Upper lobe of right lung (tissue), 1 donor: ENCODE measurements around the gene CPAMD8. TPM values are rescaled to one million over a fixed set of nuclear protein-coding genes. Genes with fewer than 3 reads are reported as not detected.

ENCODE experiments used
- ATAC-seq: fragments of 200-7000 bp; cut with Tn5 transposase; one replicate; pipeline ENCODE4 v1.9.1; 2020; ENCODE audit warnings: mild to moderate bottlenecking, moderate library complexity
- DNase-seq: peaks from one replicate; pipeline ENCODE4 v3.0.0-alpha.2; 2020
- H3K27ac ChIP-seq: fragments of 200-600 bp; one replicate; pipeline ENCODE4 v1.8.0; 2022
- H3K27me3 ChIP-seq: fragments of 200-600 bp; one replicate; pipeline ENCODE4 v1.8.0; 2022; ENCODE audit warnings: mild to moderate bottlenecking
- H3K36me3 ChIP-seq: fragments of 200-600 bp; one replicate; pipeline ENCODE4 v1.8.0; 2022
- H3K4me1 ChIP-seq: fragments of 200-600 bp; one replicate; pipeline ENCODE4 v1.8.0; 2022
- H3K4me3 ChIP-seq: fragments of 200-600 bp; one replicate; pipeline ENCODE4 v1.8.0; 2022; ENCODE audit warnings: mild to moderate bottlenecking
- H3K9me3 ChIP-seq: fragments of 200-600 bp; one replicate; pipeline ENCODE4 v1.8.0; 2022
- intact Hi-C: fragments of 100-400 bp; cut with DNase I; formaldehyde crosslinking; loops from one replicate; pipeline ENCODE4 v1.11.0; 2022
- total RNA-seq: library from RNA; stranded (reverse); fragmentation: NEBNext Ultra II Directional; extraction: Animal tissue kit (Norgen Biotek cat#: 25700); gene quantifications from one replicate; pipeline ENCODE4 v1.2.1, GENCODE V29; 2021
- TF ChIP-seq, protein P1 (sequence below): fragments of 200-600 bp; IDR thresholded peaks from one replicate; pipeline ENCODE4 v1.8.0; 2022; ENCODE audit warnings: antibody characterized with exemption
- donor health status: DM: no; HTN: yes; CAD: no; lungs with severe emphysema.

The CPAMD8 gene
- total RNA-seq, 1 donor from 2014 or later, result 50.9 TPM

DNA sequence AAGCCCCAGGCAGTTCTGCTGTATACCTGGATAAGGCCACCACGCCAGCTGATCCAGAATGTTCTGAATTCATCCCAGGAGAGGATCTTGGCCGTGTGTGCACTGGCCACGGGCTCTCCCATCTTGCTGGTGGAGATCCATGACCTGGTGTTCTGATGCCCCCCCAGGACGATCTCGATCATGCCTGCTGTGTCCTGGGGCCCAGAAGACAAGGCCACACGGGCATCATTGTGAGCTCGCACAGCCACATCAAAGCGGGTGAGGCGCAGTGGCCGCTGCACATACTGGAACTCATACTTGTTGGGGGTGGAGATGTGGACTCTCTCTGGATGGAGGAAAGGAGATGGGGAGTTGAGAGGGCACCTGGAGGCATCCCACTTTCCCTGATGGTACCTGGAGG is 97.7 kb downstream of the CPAMD8 start:
- intact Hi-C loops, result no loop called here
- Histone ChIP-seq H3K27me3 (no peaks in the 10 kb centered on the region), H3K9me3 (peaks cover 4% of the 10 kb centered on the region), H3K4me1 (no peaks in the 10 kb centered on the region), H3K4me3 (no peak overlapping the region), H3K27ac (no peak overlapping the region), H3K36me3 (no peaks in the 10 kb centered on the region)
- DNase-seq, result peak; percentile 40
- TF ChIP-seq, protein P1, sequence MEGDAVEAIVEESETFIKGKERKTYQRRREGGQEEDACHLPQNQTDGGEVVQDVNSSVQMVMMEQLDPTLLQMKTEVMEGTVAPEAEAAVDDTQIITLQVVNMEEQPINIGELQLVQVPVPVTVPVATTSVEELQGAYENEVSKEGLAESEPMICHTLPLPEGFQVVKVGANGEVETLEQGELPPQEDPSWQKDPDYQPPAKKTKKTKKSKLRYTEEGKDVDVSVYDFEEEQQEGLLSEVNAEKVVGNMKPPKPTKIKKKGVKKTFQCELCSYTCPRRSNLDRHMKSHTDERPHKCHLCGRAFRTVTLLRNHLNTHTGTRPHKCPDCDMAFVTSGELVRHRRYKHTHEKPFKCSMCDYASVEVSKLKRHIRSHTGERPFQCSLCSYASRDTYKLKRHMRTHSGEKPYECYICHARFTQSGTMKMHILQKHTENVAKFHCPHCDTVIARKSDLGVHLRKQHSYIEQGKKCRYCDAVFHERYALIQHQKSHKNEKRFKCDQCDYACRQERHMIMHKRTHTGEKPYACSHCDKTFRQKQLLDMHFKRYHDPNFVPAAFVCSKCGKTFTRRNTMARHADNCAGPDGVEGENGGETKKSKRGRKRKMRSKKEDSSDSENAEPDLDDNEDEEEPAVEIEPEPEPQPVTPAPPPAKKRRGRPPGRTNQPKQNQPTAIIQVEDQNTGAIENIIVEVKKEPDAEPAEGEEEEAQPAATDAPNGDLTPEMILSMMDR, result no peak
- no peak for ATAC-seq

DNA sequence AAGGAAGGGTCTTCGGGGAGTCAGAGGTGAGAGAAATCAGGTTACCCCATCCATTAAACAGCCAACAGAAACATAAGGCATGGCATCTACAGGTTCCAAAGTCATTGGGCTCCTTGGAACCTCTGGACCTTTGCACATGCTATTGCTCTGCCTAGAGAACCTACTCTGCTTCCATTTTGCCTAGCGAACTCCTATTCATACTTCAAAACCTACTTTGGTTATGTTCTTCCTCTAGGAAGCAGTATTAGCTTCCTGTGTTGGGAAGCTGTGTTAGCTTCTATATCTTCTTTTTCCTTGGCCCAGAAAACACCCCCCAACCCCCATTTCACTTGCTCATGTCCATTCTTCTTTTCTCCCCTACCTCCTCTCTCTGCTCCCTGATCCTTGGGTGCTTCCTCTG is 98.3 kb downstream of the CPAMD8 start:
- ATAC-seq (no peak), DNase-seq (no peak)
- H3K36me3 ChIP-seq, result no peaks in the 10 kb centered on the region
- no peak overlapping the region for H3K4me3 ChIP-seq
- no peaks in the 10 kb centered on the region for H3K9me3 ChIP-seq
- H3K4me1 ChIP-seq, result no peaks in the 10 kb centered on the region
- intact Hi-C loops, result no loop called here
- no peak overlapping the region for H3K27ac ChIP-seq
- no peaks in the 10 kb centered on the region for H3K27me3 ChIP-seq
- TF ChIP-seq, protein P1, result no peak

DNA sequence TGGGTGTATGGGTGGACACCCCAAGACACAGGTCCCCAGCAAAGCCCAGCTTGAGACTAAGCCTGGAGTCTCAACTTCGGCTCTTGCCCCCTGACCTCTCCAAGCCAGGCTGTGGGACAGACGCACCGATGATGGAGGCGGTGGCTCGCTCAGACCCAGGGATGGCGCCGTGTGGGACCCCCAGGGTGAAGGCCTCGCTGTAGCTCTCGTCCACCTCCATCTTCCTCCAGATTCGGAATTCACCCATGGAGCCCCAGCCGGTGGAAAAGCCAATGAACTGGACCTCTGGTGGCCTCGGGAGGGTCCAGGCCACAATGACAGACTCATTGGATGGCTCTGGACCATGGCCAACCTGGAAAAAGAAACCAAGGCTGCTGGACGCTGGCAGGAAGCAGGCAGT is 98.7 kb downstream of the CPAMD8 start:
- TF ChIP-seq, protein P1, result no peak
- DNase-seq, result no peak
- no peaks in the 10 kb centered on the region for H3K27me3 ChIP-seq
- no peaks in the 10 kb centered on the region for H3K36me3 ChIP-seq
- no peak overlapping the region for H3K4me3 ChIP-seq
- intact Hi-C loops, result no loop called here
- H3K9me3 ChIP-seq, result no peaks in the 10 kb centered on the region
- no peaks in the 10 kb centered on the region for H3K4me1 ChIP-seq
- no peak for ATAC-seq
- no peak overlapping the region for H3K27ac ChIP-seq

- Histone ChIP-seq H3K27me3 (no peaks in the 10 kb centered on the region), H3K9me3 (no peaks in the 10 kb centered on the region), H3K4me1 (no peaks in the 10 kb centered on the region), H3K4me3 (no peak overlapping the region), H3K27ac (no peak overlapping the region), H3K36me3 (no peaks in the 10 kb centered on the region)
- ATAC-seq, result no peak
- intact Hi-C loops, result no loop called here
- TF ChIP-seq, protein P1, result no peak
- no peak for DNase-seq
These were observed 103.7 kb downstream of the CPAMD8 start for GRCh38 chr19:16922949-16923348.

DNA sequence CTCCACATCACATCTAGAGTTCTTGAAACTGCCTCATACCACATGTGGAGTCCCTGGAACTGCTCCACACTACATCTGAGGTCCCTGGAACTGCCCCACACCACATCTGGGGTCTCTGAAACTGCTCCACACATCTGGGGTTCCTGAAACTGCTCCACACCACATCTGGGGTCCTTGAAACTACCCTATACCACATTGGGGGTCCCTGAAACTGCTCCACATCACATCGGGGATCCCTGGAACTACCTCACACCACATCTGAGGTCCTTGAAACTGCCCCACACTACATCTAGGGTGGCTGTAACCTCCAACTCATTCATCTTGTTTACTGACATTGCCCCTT is 104.0 kb downstream of the CPAMD8 start:
- TF ChIP-seq, protein P1, result no peak
- ATAC-seq (no peak), DNase-seq (no peak)
- Histone ChIP-seq H3K27ac (no peak overlapping the region), H3K4me1 (no peaks in the 10 kb centered on the region), H3K36me3 (no peaks in the 10 kb centered on the region), H3K4me3 (no peak overlapping the region), H3K9me3 (no peaks in the 10 kb centered on the region), H3K27me3 (no peaks in the 10 kb centered on the region)
- intact Hi-C loops, result no loop called here
